ENCODE results near the gene WAC.
"Not testable (repeated sequence)": the region's sequence is repeated elsewhere in the genome, so short reads cannot be mapped to it uniquely, and the experiment has no call there.

Gene WAC

GRCh38 chr10:28594406-28594805 lies 61.5 kb downstream of the WAC start:
- no peak for DNase-seq (ENCODE audit: low read depth)
- in situ Hi-C loops (cut with HindIII; ENCODE audit: low sequenced_read_pairs): no loop called here
- TF ChIP-seq, protein P1, sequence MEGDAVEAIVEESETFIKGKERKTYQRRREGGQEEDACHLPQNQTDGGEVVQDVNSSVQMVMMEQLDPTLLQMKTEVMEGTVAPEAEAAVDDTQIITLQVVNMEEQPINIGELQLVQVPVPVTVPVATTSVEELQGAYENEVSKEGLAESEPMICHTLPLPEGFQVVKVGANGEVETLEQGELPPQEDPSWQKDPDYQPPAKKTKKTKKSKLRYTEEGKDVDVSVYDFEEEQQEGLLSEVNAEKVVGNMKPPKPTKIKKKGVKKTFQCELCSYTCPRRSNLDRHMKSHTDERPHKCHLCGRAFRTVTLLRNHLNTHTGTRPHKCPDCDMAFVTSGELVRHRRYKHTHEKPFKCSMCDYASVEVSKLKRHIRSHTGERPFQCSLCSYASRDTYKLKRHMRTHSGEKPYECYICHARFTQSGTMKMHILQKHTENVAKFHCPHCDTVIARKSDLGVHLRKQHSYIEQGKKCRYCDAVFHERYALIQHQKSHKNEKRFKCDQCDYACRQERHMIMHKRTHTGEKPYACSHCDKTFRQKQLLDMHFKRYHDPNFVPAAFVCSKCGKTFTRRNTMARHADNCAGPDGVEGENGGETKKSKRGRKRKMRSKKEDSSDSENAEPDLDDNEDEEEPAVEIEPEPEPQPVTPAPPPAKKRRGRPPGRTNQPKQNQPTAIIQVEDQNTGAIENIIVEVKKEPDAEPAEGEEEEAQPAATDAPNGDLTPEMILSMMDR (IDR thresholded peaks at IDR 0.05; ENCODE audit: low read depth, low read length, missing control alignments): no peak
- H3K4me3 ChIP-seq (ENCODE audit: low read depth, low read length): no peak overlapping the region

GRCh38 chr10:28595613-28596012 lies 62.7 kb downstream of the WAC start:
- TF ChIP-seq, protein P1 (IDR thresholded peaks at IDR 0.05; ENCODE audit: low read depth, low read length, missing control alignments): no peak
- in situ Hi-C loops (cut with HindIII; ENCODE audit: low sequenced_read_pairs): no loop called here
- no peak overlapping the region for H3K4me3 ChIP-seq (ENCODE audit: low read depth, low read length)
- DNase-seq (ENCODE audit: low read depth): no peak

- DNase-seq (ENCODE audit: low read depth): no peak
- H3K4me3 ChIP-seq (ENCODE audit: low read depth, low read length): no peak overlapping the region
- TF ChIP-seq, protein P1 (IDR thresholded peaks at IDR 0.05; ENCODE audit: low read depth, low read length, missing control alignments): no peak
- in situ Hi-C loops (cut with HindIII; ENCODE audit: low sequenced_read_pairs): no loop called here
These were observed 67.1 kb downstream of the WAC start for GRCh38 chr10:28600056-28600455.

- no peak overlapping the region for H3K4me3 ChIP-seq (ENCODE audit: low read depth, low read length)
- TF ChIP-seq, protein P1 (IDR thresholded peaks at IDR 0.05; ENCODE audit: low read depth, low read length, missing control alignments): no peak
- in situ Hi-C loops (cut with HindIII; ENCODE audit: low sequenced_read_pairs): no loop called here
- no peak for DNase-seq (ENCODE audit: low read depth)
These were observed 68.1 kb downstream of the WAC start for GRCh38 chr10:28601012-28601411.

DNA sequence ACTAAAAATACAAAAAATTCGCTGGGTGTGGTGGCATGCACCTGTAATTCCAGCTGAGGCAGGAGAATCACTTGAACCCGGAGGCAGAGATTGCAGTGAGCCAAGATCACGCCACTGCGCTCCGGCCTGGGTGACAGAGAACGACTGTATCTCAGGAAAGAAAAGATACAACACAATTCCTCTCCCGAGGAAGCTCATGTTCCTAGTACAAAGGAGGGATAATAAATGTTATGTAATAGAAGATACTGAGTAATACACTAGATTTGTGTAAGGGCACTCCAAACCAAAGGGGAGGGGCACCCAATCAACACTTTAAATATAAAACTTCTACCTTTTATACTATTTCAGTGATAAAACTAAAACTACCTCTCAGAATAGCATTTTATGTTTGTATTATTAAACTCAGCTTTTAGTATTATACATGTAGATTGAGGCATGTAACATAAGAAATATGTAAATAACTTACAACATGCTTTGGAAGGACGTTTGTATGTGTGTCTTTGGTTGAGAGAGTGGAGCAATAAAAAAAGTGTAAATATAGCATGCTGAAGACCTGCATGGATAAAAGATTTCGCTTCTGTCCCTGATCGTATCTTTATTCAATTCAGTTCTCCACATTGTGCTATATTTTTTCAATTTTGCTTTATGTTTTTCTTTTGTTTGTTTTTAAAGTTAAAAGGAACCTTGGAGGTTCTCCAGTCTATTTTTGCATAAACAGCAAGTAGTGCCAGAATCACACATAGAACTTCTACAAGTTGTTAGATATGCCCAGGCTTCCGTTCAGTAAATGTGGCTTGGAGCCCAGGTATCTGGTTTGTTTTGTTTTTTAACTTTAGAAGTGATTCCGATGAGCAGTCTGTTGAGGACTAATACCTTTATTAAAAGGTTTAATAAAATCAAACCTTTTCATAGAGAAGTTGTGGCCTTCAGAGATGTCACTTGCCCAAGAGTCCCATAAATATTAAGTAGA lies 71.9 kb downstream of the WAC start:
- in situ Hi-C loops (cut with HindIII; ENCODE audit: low sequenced_read_pairs): no loop called here
- TF ChIP-seq, protein P1 (IDR thresholded peaks at IDR 0.05; ENCODE audit: low read depth, low read length, missing control alignments): no peak
- H3K4me3 ChIP-seq (ENCODE audit: low read depth, low read length): no peak overlapping the region
- DNase-seq (ENCODE audit: low read depth): no peak

- in situ Hi-C loops (cut with HindIII; ENCODE audit: low sequenced_read_pairs): no loop called here
- TF ChIP-seq, protein P1 (IDR thresholded peaks at IDR 0.05; ENCODE audit: low read depth, low read length, missing control alignments): no peak
- no peak overlapping the region for H3K4me3 ChIP-seq (ENCODE audit: low read depth, low read length)
- DNase-seq (ENCODE audit: low read depth): no peak
These were observed 73.7 kb downstream of the WAC start for GRCh38 chr10:28606568-28606967.

GRCh38 chr10:28609636-28610035 lies 76.7 kb downstream of the WAC start:
- H3K4me3 ChIP-seq (ENCODE audit: low read depth, low read length); DNase-seq (ENCODE audit: low read depth); in situ Hi-C loops (cut with HindIII; ENCODE audit: low sequenced_read_pairs): not testable (repeated sequence)
